ENCODE data around the gene GPX1.

Gene GPX1

GRCh38 chr3:49343163-49343562, 15.0 kb downstream of the GPX1 start:
- H2AFZ ChIP-seq (ENCODE audit: low read length): no peak overlapping the region
- H3K36me3 ChIP-seq (replicated peaks; ENCODE audit: insufficient read depth, low read length): no peaks in the 10 kb centered on the region
- no peak overlapping the region for H3K4me3 ChIP-seq (ENCODE audit: low read length)
- peaks cover 22% of the 10 kb centered on the region for H3K4me1 ChIP-seq (ENCODE audit: low read length)
- TF ChIP-seq, protein P1, sequence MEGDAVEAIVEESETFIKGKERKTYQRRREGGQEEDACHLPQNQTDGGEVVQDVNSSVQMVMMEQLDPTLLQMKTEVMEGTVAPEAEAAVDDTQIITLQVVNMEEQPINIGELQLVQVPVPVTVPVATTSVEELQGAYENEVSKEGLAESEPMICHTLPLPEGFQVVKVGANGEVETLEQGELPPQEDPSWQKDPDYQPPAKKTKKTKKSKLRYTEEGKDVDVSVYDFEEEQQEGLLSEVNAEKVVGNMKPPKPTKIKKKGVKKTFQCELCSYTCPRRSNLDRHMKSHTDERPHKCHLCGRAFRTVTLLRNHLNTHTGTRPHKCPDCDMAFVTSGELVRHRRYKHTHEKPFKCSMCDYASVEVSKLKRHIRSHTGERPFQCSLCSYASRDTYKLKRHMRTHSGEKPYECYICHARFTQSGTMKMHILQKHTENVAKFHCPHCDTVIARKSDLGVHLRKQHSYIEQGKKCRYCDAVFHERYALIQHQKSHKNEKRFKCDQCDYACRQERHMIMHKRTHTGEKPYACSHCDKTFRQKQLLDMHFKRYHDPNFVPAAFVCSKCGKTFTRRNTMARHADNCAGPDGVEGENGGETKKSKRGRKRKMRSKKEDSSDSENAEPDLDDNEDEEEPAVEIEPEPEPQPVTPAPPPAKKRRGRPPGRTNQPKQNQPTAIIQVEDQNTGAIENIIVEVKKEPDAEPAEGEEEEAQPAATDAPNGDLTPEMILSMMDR (IDR thresholded peaks at IDR 0.05; ENCODE audit: low read length): no peak
- TF ChIP-seq EZH2 (optimal IDR thresholded peaks at IDR 0.05; ENCODE audit: low read depth, low read length) (no peak), EZH2phosphoT487 (IDR thresholded peaks at IDR 0.05; ENCODE audit: low read length) (no peak)
- no peak for DNase-seq
- peaks cover 31% of the 10 kb centered on the region for H3F3A ChIP-seq (ENCODE audit: insufficient read depth, low read length)
- H3K27me3 ChIP-seq (replicated peaks; ENCODE audit: insufficient read depth, low read length): no peaks in the 10 kb centered on the region
- no peaks in the 10 kb centered on the region for H4K20me1 ChIP-seq (ENCODE audit: insufficient read depth, low read length)
- no peaks in the 10 kb centered on the region for H3K9me3 ChIP-seq (replicated peaks; ENCODE audit: insufficient read depth, low read length)
- no peak overlapping the region for H3K4me2 ChIP-seq (ENCODE audit: low read depth, low read length)
- H3K79me2 ChIP-seq (ENCODE audit: low read length): peaks cover 25% of the 10 kb centered on the region
- H3K9me2 ChIP-seq (replicated peaks; ENCODE audit: insufficient read depth, low read length): no peaks in the 10 kb centered on the region
- no peak overlapping the region for H3K9ac ChIP-seq (ENCODE audit: low read length)
- peak overlapping the region; percentile 19; the same call in 1 of the 2 replicates for H3K27ac ChIP-seq (ENCODE audit: low read length)

DNA sequence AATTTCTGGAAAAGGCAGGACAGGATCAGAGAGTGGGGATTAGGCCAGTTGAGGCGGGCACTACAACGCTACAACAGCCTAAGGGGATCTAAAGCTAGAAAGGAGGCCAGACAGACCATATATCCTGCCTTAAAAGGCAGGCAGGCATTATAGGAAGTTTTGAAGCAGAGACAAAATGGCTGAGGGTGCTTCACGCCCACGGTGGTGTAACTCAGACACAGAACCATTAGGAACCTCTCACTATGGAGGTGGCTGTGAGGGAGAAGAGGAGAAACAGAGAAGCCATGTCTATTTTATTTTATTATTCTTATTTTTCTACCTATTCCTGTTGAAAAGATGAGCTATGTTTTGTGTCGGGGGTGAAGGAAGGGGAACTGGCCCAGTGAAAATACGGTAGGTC, 16.2 kb downstream of the GPX1 start:
- H3F3A ChIP-seq (ENCODE audit: insufficient read depth, low read length): peaks cover 31% of the 10 kb centered on the region
- no peak overlapping the region for H2AFZ ChIP-seq (ENCODE audit: low read length)
- H3K36me3 ChIP-seq (replicated peaks; ENCODE audit: insufficient read depth, low read length): no peaks in the 10 kb centered on the region
- H3K79me2 ChIP-seq (ENCODE audit: low read length): peaks cover 37% of the 10 kb centered on the region
- H3K9ac ChIP-seq (ENCODE audit: low read length): no peak overlapping the region
- DNase-seq: no peak
- no peaks in the 10 kb centered on the region for H3K9me3 ChIP-seq (replicated peaks; ENCODE audit: insufficient read depth, low read length)
- no peaks in the 10 kb centered on the region for H3K9me2 ChIP-seq (replicated peaks; ENCODE audit: insufficient read depth, low read length)
- H3K4me2 ChIP-seq (ENCODE audit: low read depth, low read length): no peak overlapping the region
- H3K4me1 ChIP-seq (ENCODE audit: low read length): peaks cover 22% of the 10 kb centered on the region
- TF ChIP-seq, protein P1 (IDR thresholded peaks at IDR 0.05; ENCODE audit: low read length): no peak
- no peak for TF ChIP-seq EZH2 (optimal IDR thresholded peaks at IDR 0.05; ENCODE audit: low read depth, low read length)
- no peak for TF ChIP-seq EZH2phosphoT487 (IDR thresholded peaks at IDR 0.05; ENCODE audit: low read length)
- no peak overlapping the region for H3K27ac ChIP-seq (ENCODE audit: low read length)
- no peak overlapping the region for H3K4me3 ChIP-seq (ENCODE audit: low read length)
- no peaks in the 10 kb centered on the region for H3K27me3 ChIP-seq (replicated peaks; ENCODE audit: insufficient read depth, low read length)
- H4K20me1 ChIP-seq (ENCODE audit: insufficient read depth, low read length): no peaks in the 10 kb centered on the region

DNA sequence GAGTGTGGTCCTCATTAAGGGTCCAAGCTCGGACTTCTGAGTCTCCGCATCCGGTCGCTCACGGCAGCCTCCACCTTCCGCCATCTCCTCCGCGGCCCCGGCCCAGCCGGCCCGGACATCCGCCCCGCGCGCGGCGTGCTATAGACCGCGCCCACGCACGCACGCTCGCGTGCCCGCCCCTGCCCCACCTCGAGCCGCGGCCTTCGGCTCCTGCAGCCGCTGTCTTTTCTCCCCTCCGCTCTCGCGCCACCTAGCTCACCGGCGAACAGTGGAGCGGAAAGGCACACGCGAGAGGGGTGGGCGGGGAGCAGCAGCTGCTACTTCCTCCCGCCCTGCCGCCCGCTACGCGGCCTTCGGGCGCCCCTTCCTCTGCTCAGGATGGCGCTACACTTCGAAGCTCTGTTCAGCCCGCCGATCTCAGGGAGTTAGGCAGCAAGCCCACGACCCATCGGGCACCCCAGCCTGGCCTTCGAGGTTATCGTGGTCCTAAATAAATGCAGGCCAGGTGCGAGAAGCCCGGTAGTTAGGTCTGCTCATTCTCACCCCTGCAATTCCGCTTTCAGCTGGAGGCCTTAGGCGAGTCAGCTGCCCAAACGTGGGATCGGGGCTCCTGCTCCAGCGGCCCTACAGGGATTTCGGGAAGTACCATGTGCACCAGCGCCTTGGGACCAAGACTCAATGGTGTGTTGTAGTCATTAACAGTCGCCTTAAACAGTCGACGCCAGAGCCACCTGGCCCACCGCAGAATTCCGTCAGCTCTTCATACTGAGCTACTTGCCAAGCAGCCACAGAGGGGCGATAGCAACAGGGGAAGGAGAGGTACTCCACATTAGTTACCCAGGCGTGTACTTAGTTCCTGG, 18.0 kb downstream of the GPX1 start, which contains the start of gene USP4:
Gene USP4, minus strand, starts transcription at position 113 of the 860 bp plus-strand sequence. Its CDS starts 29 bp downstream, at position 84.
- Histone ChIP-seq H3K9ac (ENCODE audit: low read length) (peak within 1 kb of the TSS; percentile 76), H3K27ac (ENCODE audit: low read length) (peak within 1 kb of the TSS; percentile 80), H3K4me2 (ENCODE audit: low read depth, low read length) (peak within 1 kb of the TSS; percentile 75), H3K4me1 (ENCODE audit: low read length) (peaks cover 19% of the 10 kb centered on the region), H2AFZ (ENCODE audit: low read length) (peak within 1 kb of the TSS; percentile 94), H4K20me1 (ENCODE audit: insufficient read depth, low read length) (no peaks in the 10 kb centered on the region), H3K36me3 (replicated peaks; ENCODE audit: insufficient read depth, low read length) (no peaks in the 10 kb centered on the region), H3K9me2 (replicated peaks; ENCODE audit: insufficient read depth, low read length) (no peaks in the 10 kb centered on the region), H3F3A (ENCODE audit: insufficient read depth, low read length) (peaks cover 29% of the 10 kb centered on the region), H3K27me3 (replicated peaks; ENCODE audit: insufficient read depth, low read length) (no peaks in the 10 kb centered on the region), H3K79me2 (ENCODE audit: low read length) (peaks cover 48% of the 10 kb centered on the region), H3K9me3 (replicated peaks; ENCODE audit: insufficient read depth, low read length) (no peaks in the 10 kb centered on the region), H3K4me3 (ENCODE audit: low read length) (peak within 1 kb of the TSS; percentile 80)
- DNase-seq: peak; percentile 93
- no peak for TF ChIP-seq EZH2 (optimal IDR thresholded peaks at IDR 0.05; ENCODE audit: low read depth, low read length)
- TF ChIP-seq EZH2phosphoT487 (IDR thresholded peaks at IDR 0.05; ENCODE audit: low read length): no peak
- TF ChIP-seq, protein P1 (IDR thresholded peaks at IDR 0.05; ENCODE audit: low read length): peak; percentile 46

Data from MM.1S (cell line).